ENCODE measurements around the gene TMEM63C.

GRCh38 chr14:77200406-77200985, 18.9 kb downstream of the TMEM63C start:
- TF ChIP-seq CTCF (IDR thresholded peaks at IDR 0.05) (no peak), POLR2A (IDR thresholded peaks at IDR 0.05) (no peak), EP300 (IDR thresholded peaks at IDR 0.05) (no peak)
